Nephron (organoid): ENCODE results near the gene CREG2.
A peak's percentile ranks its signal among the peaks of the same experiment; 100 is the strongest.

ENCODE experiments used
- H3K27ac Mint-ChIP-seq, 3 experiments: 2 replicates each; pipeline ENCODE4 v1.8.0; 2020; ENCODE audit warnings: mixed read lengths in 3 of 3, mild to moderate bottlenecking in 2 of 3, moderate library complexity in 1 of 3
- H3K27me3 Mint-ChIP-seq: 2 replicates; pipeline ENCODE4 v1.8.0; 2021; ENCODE audit warnings: low read depth, mild to moderate bottlenecking, moderate library complexity, mixed read lengths
- H3K36me3 Mint-ChIP-seq: 2 replicates; pipeline ENCODE4 v1.8.0; 2020; ENCODE audit warnings: low read depth, mixed read lengths
- H3K4me1 Mint-ChIP-seq: 2 replicates; pipeline ENCODE4 v1.8.0; 2020; ENCODE audit warnings: mixed read lengths
- H3K4me3 Mint-ChIP-seq, 3 experiments: 2 replicates each; pipeline ENCODE4 v1.8.0; 2020; ENCODE audit warnings: mild to moderate bottlenecking in 3 of 3, mixed read lengths in 3 of 3, moderate library complexity in 2 of 3
- H3K9me3 Mint-ChIP-seq: 2 replicates; pipeline ENCODE4 v1.8.0; 2020; ENCODE audit warnings: mixed read lengths
- TF ChIP-seq, protein P1 (sequence below), 3 experiments: fragments of 200-600 bp; sonication (generic); IDR thresholded peaks; one replicate each; pipeline ENCODE4 v1.5.0; 2021; ENCODE audit warnings: antibody characterized with exemption in 3 of 3; ENCODE audit not compliant: unreplicated experiment in 3 of 3

Gene CREG2

DNA sequence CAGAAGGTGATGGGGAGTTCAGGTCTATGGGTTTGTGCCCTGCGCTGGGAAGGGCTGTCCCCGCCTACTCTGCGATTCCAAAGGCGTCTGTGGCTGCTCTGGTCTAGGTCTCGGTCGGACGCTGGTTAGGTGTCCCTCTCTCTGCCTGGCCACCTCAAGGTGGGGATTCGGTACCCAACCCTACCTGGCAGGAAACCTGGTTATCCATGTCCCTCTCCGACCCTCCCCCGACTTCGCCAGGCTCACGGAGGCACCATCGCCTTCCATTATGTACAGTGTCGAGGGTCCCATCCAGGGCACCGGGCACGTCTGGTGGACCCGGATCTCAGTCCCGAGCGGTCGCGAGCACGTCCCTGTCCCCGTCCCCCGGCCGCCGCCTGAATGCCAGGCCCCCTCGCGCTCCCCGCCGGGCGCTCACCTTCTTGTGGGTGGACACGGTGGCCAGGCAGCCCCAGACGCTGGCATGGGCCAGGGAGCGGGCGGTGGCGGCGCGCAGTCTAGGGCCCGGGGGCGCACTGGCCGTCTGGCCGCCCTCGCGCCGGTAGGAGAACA, 628 bp downstream of the CREG2 start:
- H3K36me3 Mint-ChIP-seq = no peaks in the 10 kb centered on the region
- no peak overlapping the region for H3K27ac Mint-ChIP-seq
- TF ChIP-seq, protein P1, sequence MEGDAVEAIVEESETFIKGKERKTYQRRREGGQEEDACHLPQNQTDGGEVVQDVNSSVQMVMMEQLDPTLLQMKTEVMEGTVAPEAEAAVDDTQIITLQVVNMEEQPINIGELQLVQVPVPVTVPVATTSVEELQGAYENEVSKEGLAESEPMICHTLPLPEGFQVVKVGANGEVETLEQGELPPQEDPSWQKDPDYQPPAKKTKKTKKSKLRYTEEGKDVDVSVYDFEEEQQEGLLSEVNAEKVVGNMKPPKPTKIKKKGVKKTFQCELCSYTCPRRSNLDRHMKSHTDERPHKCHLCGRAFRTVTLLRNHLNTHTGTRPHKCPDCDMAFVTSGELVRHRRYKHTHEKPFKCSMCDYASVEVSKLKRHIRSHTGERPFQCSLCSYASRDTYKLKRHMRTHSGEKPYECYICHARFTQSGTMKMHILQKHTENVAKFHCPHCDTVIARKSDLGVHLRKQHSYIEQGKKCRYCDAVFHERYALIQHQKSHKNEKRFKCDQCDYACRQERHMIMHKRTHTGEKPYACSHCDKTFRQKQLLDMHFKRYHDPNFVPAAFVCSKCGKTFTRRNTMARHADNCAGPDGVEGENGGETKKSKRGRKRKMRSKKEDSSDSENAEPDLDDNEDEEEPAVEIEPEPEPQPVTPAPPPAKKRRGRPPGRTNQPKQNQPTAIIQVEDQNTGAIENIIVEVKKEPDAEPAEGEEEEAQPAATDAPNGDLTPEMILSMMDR (IDR thresholded peaks at IDR 0.05; ENCODE audit: unreplicated experiment in 3 of 3) = no peak
- H3K4me1 Mint-ChIP-seq = no peaks in the 10 kb centered on the region
- H3K4me3 Mint-ChIP-seq = peak overlapping the region; percentile 67 to 74 (median 71)
- peaks cover 91% of the 10 kb centered on the region for H3K27me3 Mint-ChIP-seq
- H3K9me3 Mint-ChIP-seq = peaks cover 2% of the 10 kb centered on the region

DNA sequence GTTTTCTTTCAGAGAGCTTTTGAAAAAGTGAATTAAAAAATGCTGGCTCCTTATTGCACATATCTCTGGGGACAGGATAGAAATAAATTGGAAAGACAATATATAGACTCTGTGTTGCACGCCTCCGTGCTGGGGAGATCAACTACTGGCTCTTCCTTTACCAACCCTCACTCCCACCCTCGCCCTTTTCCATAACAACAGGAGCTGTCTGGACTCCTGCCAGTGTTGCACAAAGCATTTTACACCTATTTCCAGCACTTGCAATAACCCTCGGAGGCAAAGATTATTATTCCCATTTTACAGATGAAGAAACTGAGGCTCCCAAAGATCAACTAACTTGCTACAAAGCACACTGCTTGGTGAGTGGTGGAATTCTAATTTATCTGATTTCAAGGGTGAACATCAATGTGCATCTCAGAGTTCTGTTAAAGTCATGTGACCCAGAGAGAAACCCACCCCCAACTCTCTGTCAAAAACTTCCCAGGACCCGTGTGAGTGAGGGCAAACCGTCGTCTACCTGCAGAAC, 4.2 kb downstream of the CREG2 start:
- Mint-ChIP-seq H3K27me3 (peaks cover 70% of the 10 kb centered on the region), H3K4me3 (no peak overlapping the region), H3K9me3 (no peaks in the 10 kb centered on the region)

DNA sequence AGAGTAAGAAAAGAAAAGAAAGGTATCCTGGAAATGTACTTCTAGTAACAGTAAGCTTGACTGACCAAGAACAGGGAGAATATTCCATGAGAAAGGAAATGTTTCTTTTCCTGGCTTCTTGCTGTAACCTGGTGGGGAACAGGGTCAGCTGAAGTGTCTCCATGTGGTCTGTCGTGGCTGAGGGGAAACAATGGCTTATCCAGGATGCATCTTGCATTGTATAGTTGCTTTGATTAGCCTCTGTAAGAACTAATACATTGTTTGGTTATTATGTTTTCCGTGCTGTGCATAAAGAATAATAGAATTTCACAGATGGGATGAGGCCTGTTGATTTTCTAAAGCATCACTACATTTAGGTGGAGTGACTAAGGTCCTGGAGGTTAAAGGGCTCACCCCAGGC, 4.9 kb downstream of the CREG2 start:
- no peak overlapping the region for H3K4me3 Mint-ChIP-seq

More for the DNA sequence above, 4.2 kb downstream of the CREG2 start:
- TF ChIP-seq, protein P1 (IDR thresholded peaks at IDR 0.05; ENCODE audit: unreplicated experiment in 3 of 3) = no peak
- H3K27ac Mint-ChIP-seq = no peak overlapping the region
- H3K36me3 Mint-ChIP-seq = no peaks in the 10 kb centered on the region
- no peaks in the 10 kb centered on the region for H3K4me1 Mint-ChIP-seq

DNA sequence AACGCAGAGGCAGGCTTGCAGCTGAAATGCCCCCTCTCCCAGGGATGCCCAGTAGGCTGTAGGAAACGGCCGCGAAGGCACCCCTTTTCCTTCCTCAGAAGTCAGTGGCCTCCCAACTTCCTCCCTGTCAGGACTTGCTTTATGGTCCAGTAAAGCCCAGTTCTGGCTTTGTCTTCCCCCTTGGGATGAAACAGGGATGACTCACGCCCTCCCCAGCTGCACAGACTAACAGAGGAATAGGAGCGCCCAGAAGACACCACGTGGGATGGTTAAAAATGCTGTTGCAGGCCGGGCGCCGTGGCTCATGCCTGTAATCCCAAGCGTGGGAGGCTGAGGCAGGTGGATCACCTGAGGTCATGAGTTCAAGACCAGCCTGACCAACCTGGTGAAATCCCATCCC, 6.9 kb downstream of the CREG2 start:
- TF ChIP-seq, protein P1 (IDR thresholded peaks at IDR 0.05; ENCODE audit: unreplicated experiment in 3 of 3) = no peak
- H3K9me3 Mint-ChIP-seq = no peaks in the 10 kb centered on the region
- no peak overlapping the region for H3K27ac Mint-ChIP-seq
- H3K36me3 Mint-ChIP-seq = no peaks in the 10 kb centered on the region
- no peaks in the 10 kb centered on the region for H3K4me1 Mint-ChIP-seq
- H3K27me3 Mint-ChIP-seq = peaks cover 49% of the 10 kb centered on the region
- no peak overlapping the region for H3K4me3 Mint-ChIP-seq

More for the DNA sequence above, 4.9 kb downstream of the CREG2 start:
- no peaks in the 10 kb centered on the region for H3K4me1 Mint-ChIP-seq
- H3K36me3 Mint-ChIP-seq = no peaks in the 10 kb centered on the region
- H3K9me3 Mint-ChIP-seq = no peaks in the 10 kb centered on the region
- H3K27me3 Mint-ChIP-seq = peaks cover 64% of the 10 kb centered on the region
- TF ChIP-seq, protein P1 (IDR thresholded peaks at IDR 0.05; ENCODE audit: unreplicated experiment in 3 of 3) = no peak
- H3K27ac Mint-ChIP-seq = no peak overlapping the region

DNA sequence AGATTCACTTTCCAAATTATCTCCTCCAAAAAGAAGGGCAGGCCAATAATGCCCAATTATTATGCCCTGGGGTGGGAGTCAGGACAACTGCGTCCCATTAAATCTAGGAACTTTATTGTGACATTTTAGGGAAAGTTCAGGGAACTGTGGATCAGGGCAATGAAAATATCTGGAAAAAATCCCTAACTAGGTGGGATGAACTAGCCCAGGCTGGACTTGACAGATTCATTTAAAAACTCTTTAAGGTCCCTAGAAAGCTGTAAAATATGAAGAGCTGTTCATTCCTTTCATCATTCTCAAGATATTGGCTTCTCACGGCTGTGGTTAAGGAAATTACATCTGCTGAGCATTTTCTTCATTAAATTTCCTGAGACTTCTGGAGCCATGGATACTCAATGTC, 8.2 kb downstream of the CREG2 start:
- Mint-ChIP-seq H3K27ac (no peak overlapping the region), H3K27me3 (peaks cover 36% of the 10 kb centered on the region), H3K36me3 (no peaks in the 10 kb centered on the region), H3K4me3 (no peak overlapping the region), H3K9me3 (no peaks in the 10 kb centered on the region), H3K4me1 (no peaks in the 10 kb centered on the region)
- TF ChIP-seq, protein P1 (IDR thresholded peaks at IDR 0.05; ENCODE audit: unreplicated experiment in 3 of 3) = no peak

DNA sequence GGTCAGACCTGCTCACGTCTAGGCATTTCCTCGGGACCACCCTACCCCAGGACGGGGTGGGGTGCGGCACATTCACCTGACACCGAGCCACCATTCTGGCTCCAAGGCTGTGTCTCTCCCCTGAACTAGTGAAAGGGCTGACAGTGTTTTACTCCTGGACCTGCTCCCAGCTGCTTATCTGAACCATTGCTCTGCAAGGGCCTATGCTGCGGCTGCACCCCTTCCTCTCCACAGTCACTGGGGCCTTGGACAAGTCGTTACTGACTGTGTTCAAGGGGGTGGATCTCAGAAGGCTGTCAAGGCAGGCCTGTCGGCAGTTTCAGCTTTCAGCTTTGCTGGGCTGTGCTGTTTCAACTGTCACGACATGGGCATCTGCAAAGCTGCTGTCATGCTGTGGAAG, 11.7 kb downstream of the CREG2 start:
- H3K9me3 Mint-ChIP-seq = no peaks in the 10 kb centered on the region
- TF ChIP-seq, protein P1 (IDR thresholded peaks at IDR 0.05; ENCODE audit: unreplicated experiment in 3 of 3) = no peak
- H3K27me3 Mint-ChIP-seq = peaks cover 25% of the 10 kb centered on the region

More for the DNA sequence above, 11.7 kb downstream of the CREG2 start:
- H3K4me1 Mint-ChIP-seq = no peaks in the 10 kb centered on the region
- no peak overlapping the region for H3K27ac Mint-ChIP-seq
- no peak overlapping the region for H3K4me3 Mint-ChIP-seq
- H3K36me3 Mint-ChIP-seq = no peaks in the 10 kb centered on the region
